SK-N-MC (cell line): Measurements from ENCODE around the gene FEZ2.

Experiments used
- EZH2 ChIP-seq: fragments of 200-600 bp; sonication (generic); IDR thresholded peaks from one replicate; pipeline ENCODE4 v1.6.1; 2017; ENCODE audit warnings: antibody characterized with exemption
- POLR2AphosphoS5 ChIP-seq: IDR thresholded peaks from 2 replicates; pipeline ENCODE4 v1.6.1; 2012; ENCODE audit warnings: mild to moderate bottlenecking, low read depth, low read length, borderline replicate concordance

- no peak for TF ChIP-seq EZH2
- TF ChIP-seq POLR2AphosphoS5 = no peak
Measured at GRCh38 chr2:36535099-36535498, 62.9 kb downstream of the FEZ2 start.
